Measurements from ENCODE around the gene DCTN2.
"Not testable (repeated sequence)": the region's sequence is repeated elsewhere in the genome, so short reads cannot be mapped to it uniquely, and the experiment has no call there.

The DCTN2 gene

DNA sequence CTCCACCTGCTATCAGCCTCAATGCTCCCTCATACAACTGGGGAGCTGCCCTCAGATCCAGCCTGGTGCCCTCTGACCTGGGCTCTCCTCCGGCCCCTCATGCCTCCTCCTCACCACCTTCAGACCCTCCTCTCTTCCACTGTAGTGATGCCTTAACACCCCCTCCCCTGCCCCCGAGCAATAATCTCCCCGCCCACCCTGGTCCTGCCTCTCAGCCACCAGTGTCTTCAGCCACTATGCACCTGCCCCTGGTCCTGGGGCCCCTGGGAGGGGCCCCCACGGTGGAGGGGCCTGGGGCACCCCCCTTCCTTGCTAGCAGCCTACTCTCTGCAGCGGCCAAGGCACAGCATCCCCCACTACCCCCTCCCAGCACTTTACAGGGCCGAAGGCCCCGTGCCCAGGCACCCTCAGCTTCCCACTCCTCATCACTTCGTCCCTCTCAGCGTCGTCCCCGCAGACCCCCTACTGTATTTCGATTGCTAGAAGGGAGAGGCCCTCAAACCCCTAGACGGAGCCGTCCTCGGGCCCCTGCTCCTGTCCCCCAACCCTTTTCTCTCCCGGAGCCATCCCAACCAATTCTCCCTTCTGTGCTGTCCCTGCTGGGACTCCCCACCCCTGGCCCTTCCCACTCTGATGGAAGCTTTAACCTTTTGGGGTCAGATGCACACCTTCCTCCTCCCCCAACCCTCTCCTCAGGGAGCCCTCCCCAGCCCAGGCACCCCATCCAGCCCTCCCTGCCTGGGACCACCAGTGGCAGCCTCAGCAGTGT is 21.2 kb downstream of the DCTN2 start:
- no peak for DNase-seq

GRCh38 chr12:57524814-57525614 is 22.0 kb downstream of the DCTN2 start:
- no peak for DNase-seq

GRCh38 chr12:57523706-57524614 is 23.0 kb downstream of the DCTN2 start:
- DNase-seq, result no peak

DNA sequence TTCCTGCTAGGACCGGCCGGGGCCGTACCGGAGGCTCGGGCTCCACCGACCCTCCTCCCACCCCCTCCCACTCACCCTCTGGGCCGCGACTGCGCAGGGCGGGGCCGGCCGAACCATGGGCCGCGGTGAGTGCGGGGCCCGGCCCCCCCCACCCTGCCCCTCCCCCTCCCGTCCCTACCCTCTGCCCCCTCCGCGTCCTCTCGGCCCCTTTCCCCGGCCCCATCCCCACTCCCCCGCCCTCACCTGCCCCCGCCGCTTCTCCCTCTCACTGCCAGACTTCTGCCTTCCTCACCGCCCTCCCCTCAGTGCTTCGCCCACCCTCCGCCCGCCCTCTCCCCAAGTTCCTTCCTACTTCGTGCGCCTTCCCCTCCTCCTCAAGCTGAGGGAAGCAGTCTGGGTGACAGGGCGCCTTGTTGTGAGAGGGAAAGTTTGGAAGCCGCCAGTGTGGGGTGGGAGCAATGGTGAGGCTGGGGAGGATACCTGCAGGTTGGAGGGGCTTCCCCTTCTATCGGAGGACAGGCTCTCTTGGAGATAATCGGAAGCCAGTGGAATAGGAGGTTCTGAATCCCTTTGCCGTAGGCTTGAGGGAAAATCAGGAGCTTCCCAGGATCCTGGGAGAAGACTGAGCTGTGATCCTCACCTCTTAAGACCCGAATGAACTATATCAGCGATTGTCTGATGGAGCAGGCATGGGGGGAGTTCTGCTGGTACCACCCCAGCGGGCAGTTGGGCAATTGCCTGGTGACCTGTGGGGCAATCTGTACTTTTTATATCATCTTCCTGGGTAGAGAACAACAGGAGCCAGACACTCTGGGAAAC is 23.9 kb downstream of the DCTN2 start:
- peak; percentile 54 for DNase-seq

GRCh38 chr12:57522011-57522886 is 24.7 kb downstream of the DCTN2 start, which contains the start of gene MBD6:
MBD6 (plus strand) TSS chr12:57522824; CDS start chr12:57524304, 1,480 bp downstream.
- peak; percentile 91 for DNase-seq

DNA sequence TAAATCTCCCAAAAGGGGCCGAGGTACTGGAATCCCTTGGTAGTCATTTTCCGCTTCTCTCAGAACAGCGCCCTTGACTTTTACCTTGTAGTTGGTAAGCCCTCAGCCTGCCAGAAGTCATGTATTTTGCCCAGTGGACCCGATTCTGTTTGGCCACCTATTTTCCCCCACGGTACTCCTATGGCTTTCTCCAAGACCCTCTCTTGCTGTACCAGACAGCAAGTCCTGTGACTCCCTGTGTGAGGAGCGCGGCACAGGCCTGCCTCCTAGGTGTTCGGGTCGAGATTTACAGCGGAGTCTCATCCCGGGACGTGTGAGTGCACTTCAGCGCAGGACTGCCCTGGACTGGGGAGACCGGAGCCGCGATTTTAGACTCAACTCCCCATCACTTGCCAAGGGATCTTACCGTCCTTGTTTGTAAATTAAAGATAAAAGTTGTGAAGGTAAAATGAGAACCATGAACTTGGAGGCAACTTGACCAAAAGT is 25.4 kb downstream of the DCTN2 start:
- peak; percentile 32 for DNase-seq

DNA sequence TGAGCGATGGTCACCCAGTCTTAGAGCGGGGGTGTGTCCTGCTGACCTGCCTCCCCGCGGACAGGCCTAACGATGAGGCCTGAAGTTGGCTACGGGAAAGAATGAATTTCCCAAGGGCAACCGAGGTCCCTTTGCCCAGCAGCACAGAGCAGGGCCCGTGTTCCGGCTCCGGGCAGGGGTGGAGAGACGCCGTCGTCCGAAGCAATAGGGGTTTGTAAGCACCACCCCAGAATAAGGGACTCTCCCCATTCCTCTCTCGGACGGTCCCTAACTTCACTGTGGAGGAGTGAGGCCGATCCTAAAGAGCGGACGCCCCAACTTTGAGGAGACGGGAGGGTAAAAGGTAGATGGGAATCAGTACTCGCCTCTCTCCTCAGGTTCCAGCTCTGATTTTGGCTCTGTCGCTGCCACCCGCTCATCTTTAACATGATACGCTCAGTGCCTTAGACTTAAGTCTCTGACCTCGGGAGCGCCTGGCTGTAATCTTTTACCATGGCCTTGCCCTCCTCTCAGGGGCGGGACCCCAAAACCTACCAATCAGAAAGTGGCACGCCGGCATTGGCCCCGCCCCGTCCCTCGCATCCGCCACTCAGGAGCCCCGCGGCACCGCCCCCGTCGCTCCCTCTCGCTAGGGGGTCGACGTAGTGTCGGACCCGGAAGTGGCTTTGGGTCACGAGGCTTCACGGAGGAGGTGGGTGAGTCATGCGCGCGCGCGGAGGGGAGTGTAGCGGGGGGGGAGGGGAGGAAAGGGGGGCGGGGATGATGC is 26.8 kb downstream of the DCTN2 start, which contains the start of gene DDIT3:
TSS of gene DDIT3 (minus strand) at position 462 of the 766 bp plus-strand sequence. CDS start 3,108 bp downstream, outside the sequence.
- DNase-seq, result peak; percentile 99

- peak; percentile 43 for DNase-seq
These were observed 27.3 kb downstream of the DCTN2 start for GRCh38 chr12:57519796-57520052.

GRCh38 chr12:57518920-57519795 is 27.8 kb downstream of the DCTN2 start:
- peak; percentile 30 for DNase-seq

- DNase-seq, result no peak
These were observed 28.6 kb downstream of the DCTN2 start for GRCh38 chr12:57518176-57518919.

DNA sequence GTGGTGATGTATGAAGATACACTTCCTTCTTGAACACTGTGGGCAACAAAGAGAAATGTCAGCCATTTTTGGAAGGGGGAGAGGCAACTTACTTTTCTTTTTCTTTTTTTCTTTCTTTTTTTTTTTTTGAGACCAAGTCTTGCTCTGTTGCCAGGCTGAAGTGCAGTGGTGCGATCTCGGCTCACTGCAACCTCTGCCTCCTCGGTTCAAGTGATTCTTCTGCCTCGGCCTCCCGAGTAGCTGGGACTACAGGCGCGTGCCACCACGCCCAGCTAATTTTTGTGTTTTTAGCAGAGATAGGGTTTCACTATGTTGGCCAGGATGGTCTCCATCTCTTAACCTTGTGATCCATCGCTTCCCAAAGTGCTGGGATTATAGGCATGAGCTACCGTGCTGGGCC is 29.3 kb downstream of the DCTN2 start:
- DNase-seq, result not testable (repeated sequence)

DNA sequence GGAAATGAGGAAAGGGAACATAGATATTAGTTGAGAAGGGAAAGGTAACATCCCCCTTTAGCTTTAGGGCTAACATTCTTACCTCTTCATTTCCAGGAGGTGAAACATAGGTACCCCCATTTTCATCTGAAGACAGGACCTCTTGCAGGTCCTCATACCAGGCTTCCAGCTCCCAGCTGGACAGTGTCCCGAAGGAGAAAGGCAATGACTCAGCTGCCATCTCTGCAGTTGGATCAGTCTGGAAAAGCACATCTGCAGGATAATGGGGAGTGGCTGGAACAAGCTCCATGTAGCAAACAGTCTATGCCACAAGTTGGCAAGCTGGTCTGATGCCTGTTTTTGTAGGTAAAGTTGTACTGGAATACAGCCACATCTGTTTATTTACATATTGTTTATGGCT is 29.8 kb downstream of the DCTN2 start:
- DNase-seq, result no peak

- DNase-seq, result no peak
These were observed 30.3 kb downstream of the DCTN2 start for GRCh38 chr12:57516617-57517153.

GRCh38 chr12:57515934-57516541 is 31.0 kb downstream of the DCTN2 start:
- DNase-seq, result no peak

DNA sequence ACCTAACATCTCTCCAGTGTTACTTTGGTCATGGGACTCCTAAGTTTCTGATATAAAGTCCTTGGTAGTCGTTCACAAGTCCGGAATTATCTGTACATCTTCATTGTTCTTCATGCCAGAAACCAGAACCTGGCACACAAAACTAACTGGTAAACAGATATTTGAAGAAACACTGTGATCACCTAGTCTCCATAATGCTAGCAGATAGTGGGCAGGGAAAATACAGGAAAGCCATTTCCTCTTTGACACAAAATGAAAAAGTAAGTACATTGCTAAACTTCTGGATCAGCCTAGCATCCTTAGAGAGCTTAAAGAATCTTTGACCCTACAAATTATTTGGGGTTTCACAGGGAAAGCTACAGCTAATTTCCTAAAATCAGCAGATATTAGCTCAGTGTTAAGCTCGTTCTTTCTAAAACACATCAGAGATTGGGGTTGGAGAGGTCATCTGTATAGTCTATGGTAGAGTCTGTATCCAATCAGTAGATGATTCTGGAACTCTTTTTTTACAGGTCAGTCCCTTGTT is 31.5 kb downstream of the DCTN2 start:
- no peak for DNase-seq

DNA sequence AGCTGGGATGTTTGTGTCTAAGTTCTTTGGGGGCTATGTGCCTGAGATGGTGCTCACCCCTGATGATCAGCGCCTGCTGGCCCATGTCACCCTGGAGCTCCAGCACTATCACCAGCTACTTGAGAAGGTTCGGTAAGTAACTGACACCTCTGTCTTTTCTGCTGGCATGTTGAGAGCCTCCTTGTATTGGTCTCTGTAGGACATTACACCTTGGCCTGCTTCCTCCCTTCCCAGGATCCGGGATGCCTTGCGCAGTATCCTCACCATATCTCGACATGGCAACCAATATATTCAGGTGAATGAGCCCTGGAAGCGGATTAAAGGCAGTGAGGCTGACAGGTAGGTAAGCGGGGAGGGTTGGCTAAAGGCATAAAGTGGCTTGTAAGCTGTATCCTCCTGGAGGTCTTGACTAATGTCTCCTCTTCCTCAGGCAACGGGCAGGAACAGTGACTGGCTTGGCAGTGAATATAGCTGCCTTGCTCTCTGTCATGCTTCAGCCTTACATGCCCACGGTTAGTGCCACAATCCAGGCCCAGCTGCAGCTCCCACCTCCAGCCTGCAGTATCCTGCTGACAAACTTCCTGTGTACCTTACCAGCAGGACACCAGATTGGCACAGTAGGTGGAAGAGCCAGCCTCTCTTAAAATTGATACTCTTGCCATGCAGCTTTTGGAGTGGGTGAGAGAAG is 32.1 kb downstream of the DCTN2 start:
- no peak for DNase-seq

DNA sequence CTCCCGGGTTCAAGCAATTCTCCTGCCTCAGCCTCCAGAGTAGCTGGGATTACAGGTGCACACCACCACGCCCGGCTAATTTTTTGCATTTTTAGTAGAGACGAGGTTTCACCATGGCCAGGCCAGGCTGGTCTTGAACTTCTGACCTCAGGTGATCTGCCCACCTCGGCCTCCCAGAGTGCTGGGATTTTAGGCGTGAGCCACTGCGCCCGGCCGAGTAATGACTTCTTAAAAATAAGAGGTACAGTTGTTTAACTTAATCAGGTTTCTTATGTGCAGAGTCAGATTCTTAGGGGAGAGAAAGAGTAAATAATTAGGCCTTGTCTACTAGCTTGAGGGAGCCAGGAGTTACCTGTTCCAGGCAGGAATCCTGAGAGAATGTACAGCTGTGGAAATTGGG is 32.7 kb downstream of the DCTN2 start:
- not testable (repeated sequence) for DNase-seq

Measured in RPMI8226 (cell line).